Colonic mucosa (tissue), 4 donors: ENCODE measurements around the gene ANXA1. TPM values are rescaled to one million over a fixed set of nuclear protein-coding genes. Genes with fewer than 3 reads are reported as not detected.
A peak's percentile ranks its signal among the peaks of the same experiment; 100 is the strongest.
"Not testable (repeated sequence)": the region's sequence is repeated elsewhere in the genome, so short reads cannot be mapped to it uniquely, and the experiment has no call there.

Source experiments
- DNase-seq: peaks from one replicate; pipeline ENCODE4 v3.0.0-alpha.2; 2020
- H3K27ac ChIP-seq: fragments of 200-600 bp; one replicate; pipeline ENCODE4 v1.8.0; 2021
- H3K27me3 ChIP-seq: fragments of 200-600 bp; one replicate; pipeline ENCODE4 v1.8.0; 2021
- H3K36me3 ChIP-seq: fragments of 200-600 bp; one replicate; pipeline ENCODE4 v1.8.0; 2021
- H3K4me1 ChIP-seq: fragments of 200-600 bp; one replicate; pipeline ENCODE4 v1.8.0; 2021; ENCODE audit warnings: mild to moderate bottlenecking
- H3K4me3 ChIP-seq: fragments of 200-600 bp; one replicate; pipeline ENCODE4 v1.8.0; 2021
- H3K9ac ChIP-seq, 2 donors: one replicate each; pipeline ENCODE4 v1.7.0; 2013; ENCODE audit warnings: control low read depth in 2 of 2, low read depth in 2 of 2, low read length in 2 of 2
- H3K9me3 ChIP-seq: fragments of 200-600 bp; one replicate; pipeline ENCODE4 v1.8.0; 2021
- intact Hi-C: fragments of 100-400 bp; cut with DNase I; formaldehyde crosslinking; loops from one replicate; pipeline ENCODE4 v1.14.1; 2022
- total RNA-seq, 2 donors: library from RNA; stranded (reverse); fragmentation: NEBNext Ultra II Directional in 1 of 2; extraction: Animal tissue kit (Norgen Biotek cat#: 25700) in 1 of 2; gene quantifications; one replicate each; pipeline ENCODE4 v1.2.1, GENCODE V29; 2021
- TF ChIP-seq, protein P1 (sequence below): fragments of 200-600 bp; IDR thresholded peaks from one replicate; pipeline ENCODE4 v1.8.0; 2022; ENCODE audit warnings: antibody characterized with exemption, mild to moderate bottlenecking
- donor health status: healthy.
- donor health status: DM: no; HTN: no; CAD: no.
- donor health status: DM: no; HTN: no; CAD: no.

ANXA1 gene
- total RNA-seq, 2 donors from 2014 or later = 19.7 to 58.2 TPM

GRCh38 chr9:73182928-73183327 is 31.3 kb downstream of the ANXA1 start:
- intact Hi-C loops = loop anchor here (5.0 kb wide), 1 partner anchor 326 kb away; no protein-coding TSS in a partner anchor
- H3K9ac ChIP-seq = no peak overlapping the region
- H3K27ac ChIP-seq = no peak overlapping the region
- no peak overlapping the region for H3K4me3 ChIP-seq
- no peak for DNase-seq
- no peaks in the 10 kb centered on the region for H3K9me3 ChIP-seq
- no peaks in the 10 kb centered on the region for H3K27me3 ChIP-seq
- no peaks in the 10 kb centered on the region for H3K36me3 ChIP-seq
- H3K4me1 ChIP-seq = no peaks in the 10 kb centered on the region
- TF ChIP-seq, protein P1, sequence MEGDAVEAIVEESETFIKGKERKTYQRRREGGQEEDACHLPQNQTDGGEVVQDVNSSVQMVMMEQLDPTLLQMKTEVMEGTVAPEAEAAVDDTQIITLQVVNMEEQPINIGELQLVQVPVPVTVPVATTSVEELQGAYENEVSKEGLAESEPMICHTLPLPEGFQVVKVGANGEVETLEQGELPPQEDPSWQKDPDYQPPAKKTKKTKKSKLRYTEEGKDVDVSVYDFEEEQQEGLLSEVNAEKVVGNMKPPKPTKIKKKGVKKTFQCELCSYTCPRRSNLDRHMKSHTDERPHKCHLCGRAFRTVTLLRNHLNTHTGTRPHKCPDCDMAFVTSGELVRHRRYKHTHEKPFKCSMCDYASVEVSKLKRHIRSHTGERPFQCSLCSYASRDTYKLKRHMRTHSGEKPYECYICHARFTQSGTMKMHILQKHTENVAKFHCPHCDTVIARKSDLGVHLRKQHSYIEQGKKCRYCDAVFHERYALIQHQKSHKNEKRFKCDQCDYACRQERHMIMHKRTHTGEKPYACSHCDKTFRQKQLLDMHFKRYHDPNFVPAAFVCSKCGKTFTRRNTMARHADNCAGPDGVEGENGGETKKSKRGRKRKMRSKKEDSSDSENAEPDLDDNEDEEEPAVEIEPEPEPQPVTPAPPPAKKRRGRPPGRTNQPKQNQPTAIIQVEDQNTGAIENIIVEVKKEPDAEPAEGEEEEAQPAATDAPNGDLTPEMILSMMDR = no peak

DNA sequence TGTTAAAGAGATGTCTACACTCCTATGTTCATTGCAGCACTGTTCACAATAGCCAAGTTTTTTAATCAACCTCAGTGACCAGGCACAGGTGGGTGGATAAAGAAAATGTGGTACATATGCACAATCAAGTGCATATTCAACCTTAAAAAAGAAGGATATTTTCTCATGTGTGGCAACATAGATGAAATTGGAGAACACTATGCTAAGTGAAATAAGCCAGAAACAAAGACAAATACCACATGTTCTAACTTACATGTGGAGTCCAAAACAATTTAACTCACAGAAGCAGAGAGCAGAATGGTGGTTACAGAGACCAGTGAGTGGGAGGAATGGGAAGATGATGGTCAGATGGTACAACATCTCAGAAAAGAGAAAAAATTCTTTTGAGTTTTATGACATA is 31.8 kb downstream of the ANXA1 start:
- DNase-seq = no peak
- Histone ChIP-seq H3K9ac (no peak overlapping the region), H3K36me3 (no peaks in the 10 kb centered on the region), H3K27me3 (no peaks in the 10 kb centered on the region), H3K9me3 (no peaks in the 10 kb centered on the region), H3K27ac (no peak overlapping the region), H3K4me1 (no peaks in the 10 kb centered on the region), H3K4me3 (no peak overlapping the region)
- intact Hi-C loops = loop anchor here (5.0 kb wide), 1 partner anchor 326 kb away; no protein-coding TSS in a partner anchor
- TF ChIP-seq, protein P1 = no peak

GRCh38 chr9:73183917-73184861 is 32.5 kb downstream of the ANXA1 start:
- intact Hi-C loops = loop anchor here (2.0 to 5.0 kb wide), 2 partner anchors 75 to 327 kb away; no protein-coding TSS in a partner anchor
- no peaks in the 10 kb centered on the region for H3K36me3 ChIP-seq
- H3K9me3 ChIP-seq = no peaks in the 10 kb centered on the region
- H3K4me3 ChIP-seq = no peak overlapping the region
- H3K27me3 ChIP-seq = no peaks in the 10 kb centered on the region
- DNase-seq = no peak
- H3K9ac ChIP-seq = no peak overlapping the region
- TF ChIP-seq, protein P1 = peak; percentile 53
- H3K4me1 ChIP-seq = no peaks in the 10 kb centered on the region
- no peak overlapping the region for H3K27ac ChIP-seq

DNA sequence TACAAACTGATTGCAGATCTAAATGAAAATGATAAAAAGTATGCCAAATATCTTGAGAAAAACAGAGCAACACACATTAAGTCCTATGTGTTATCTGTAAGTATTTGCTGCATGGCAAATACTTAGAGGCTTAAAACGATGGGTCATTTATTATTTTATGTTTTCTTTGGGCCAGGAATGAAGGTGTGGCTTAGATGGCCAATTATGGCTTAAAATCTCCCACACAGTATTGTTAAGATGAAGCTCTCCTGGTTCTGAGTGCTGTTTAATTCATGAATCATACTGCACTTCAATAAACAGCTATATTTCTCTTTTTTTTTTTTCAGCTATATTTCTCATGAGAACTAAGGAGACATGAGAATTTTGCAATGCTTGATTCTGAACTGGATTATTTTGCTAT is 39.4 kb downstream of the ANXA1 start:
- H3K36me3 ChIP-seq, intact Hi-C loops, H3K9me3 ChIP-seq, H3K27me3 ChIP-seq, H3K4me3 ChIP-seq, H3K27ac ChIP-seq, H3K9ac ChIP-seq, H3K4me1 ChIP-seq, DNase-seq: not testable (repeated sequence)

DNA sequence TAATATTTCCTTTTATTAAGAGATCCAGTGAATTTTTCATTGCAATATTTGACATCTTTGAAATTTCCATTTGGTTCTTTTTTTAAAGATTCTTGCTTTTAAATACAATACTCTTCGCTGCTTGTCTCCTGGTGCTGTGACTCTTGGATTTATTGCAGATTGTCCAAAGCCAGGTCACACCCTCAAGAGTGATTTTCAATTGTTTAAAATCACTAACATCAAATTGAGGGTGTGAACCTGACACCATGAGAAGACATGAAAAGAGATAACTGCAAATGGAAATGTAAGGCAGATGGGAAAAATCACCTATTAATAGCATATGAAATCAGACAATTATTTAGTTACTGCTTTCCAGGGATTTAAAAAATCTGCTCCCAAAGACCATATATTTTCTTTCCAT is 42.6 kb downstream of the ANXA1 start:
- TF ChIP-seq, protein P1 = no peak
- Histone ChIP-seq H3K4me3 (no peak overlapping the region), H3K9me3 (no peaks in the 10 kb centered on the region), H3K27ac (no peak overlapping the region), H3K36me3 (no peaks in the 10 kb centered on the region), H3K9ac (no peak overlapping the region), H3K4me1 (no peaks in the 10 kb centered on the region), H3K27me3 (no peaks in the 10 kb centered on the region)
- intact Hi-C loops = no loop called here
- no peak for DNase-seq

DNA sequence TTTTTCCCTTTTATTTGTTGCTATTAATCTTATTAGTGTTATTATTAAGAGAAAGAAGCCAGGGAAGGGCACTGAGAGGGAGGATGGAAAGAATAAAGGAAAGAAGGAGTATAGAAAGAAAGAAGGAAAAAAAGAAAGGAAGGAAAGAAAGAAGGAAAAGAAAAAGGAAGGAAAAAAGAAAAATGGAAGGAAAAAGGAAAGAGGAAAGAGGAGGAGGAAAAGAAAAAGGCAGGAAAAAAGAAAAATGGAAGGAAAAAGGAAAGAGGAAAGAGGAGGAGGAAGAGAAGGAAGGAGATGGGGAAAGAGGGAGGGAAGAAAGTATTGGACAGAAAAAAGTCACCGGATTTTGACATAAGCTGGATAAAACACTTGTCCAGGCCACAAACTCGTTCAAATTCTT is 47.8 kb downstream of the ANXA1 start:
- Histone ChIP-seq H3K36me3 (no peaks in the 10 kb centered on the region), H3K9ac (no peak overlapping the region), H3K4me1 (no peaks in the 10 kb centered on the region), H3K27me3 (no peaks in the 10 kb centered on the region), H3K9me3 (no peaks in the 10 kb centered on the region), H3K27ac (no peak overlapping the region), H3K4me3 (no peak overlapping the region)
- DNase-seq = no peak
- TF ChIP-seq, protein P1 = no peak
- intact Hi-C loops = no loop called here
